GM19438 (cell line): ENCODE measurements around the gene USP7.
A peak's percentile ranks its signal among the peaks of the same experiment; 100 is the strongest.

ENCODE experiments used
- ATAC-seq: cut with Tn5 transposase; IDR thresholded peaks from one replicate; pipeline ENCODE4 v1.9.1; 2021; ENCODE audit warnings: low read depth; ENCODE audit not compliant: unreplicated experiment

USP7 gene

DNA sequence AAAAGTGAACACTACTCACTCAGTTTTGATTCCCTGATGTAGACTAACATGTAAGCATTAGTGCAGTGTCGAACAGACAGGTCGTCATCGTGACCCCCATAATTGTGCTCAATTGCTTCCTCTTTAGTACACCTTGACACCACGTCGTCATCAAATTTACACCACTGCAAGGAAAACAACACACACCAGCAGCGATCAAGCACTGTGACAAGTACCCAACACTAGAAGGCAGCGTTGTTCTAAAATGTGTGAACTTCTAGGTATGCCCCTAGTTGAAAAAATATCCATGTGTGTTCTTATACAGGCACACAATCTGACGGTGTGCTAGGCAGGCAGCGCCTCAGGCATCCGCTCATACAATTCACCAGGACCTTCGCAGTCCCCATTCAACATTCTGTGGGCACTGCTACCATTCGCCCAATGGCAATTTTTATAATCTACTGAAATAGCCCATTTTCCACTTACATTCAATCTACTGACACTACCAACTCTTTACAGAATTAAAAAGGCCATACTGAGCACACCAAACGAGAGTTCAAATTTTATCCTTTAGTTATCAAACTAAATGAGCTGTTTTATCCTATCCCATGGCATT, 58.4 kb downstream of the USP7 start:
- ATAC-seq, result no peak

DNA sequence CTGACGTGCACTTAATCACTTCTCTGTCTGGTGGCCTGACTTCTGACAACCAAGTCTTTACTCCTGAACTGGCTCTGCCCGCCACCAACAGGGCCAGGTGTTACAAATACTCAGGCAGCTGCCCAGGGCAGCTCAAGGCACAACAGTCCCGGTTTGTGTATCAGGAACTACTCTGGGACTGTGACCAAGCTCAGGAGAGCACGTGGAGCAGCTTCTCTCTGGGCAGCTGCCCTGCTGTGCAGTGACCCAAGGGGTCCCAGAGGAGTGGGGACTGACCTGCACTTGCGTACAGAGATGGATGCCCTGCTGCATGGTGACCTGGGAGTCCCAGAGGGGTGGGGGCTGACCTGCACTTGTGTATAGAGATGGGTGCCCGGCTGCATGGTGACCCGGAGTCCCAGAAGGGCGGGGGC, 59.7 kb downstream of the USP7 start:
- no peak for ATAC-seq

DNA sequence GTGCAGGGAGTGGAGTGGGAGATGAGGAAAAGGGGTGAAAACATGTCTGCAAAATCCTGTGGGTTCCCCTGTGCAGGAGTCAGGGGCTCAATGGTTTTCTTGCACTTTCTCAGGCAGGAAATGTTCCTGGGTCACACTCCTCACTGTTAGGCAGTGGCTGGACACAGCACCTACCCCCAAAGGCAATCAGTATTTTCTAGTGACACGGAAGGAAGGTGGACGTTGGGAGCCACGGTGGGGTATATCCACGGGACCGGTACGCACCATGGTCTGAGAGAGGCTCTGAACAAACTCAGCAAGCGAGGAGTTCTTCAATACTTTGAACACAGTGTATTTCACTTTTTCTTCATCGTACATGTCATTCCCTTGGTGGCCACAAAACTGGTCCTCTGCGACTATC, 60.7 kb downstream of the USP7 start:
- ATAC-seq, result no peak

DNA sequence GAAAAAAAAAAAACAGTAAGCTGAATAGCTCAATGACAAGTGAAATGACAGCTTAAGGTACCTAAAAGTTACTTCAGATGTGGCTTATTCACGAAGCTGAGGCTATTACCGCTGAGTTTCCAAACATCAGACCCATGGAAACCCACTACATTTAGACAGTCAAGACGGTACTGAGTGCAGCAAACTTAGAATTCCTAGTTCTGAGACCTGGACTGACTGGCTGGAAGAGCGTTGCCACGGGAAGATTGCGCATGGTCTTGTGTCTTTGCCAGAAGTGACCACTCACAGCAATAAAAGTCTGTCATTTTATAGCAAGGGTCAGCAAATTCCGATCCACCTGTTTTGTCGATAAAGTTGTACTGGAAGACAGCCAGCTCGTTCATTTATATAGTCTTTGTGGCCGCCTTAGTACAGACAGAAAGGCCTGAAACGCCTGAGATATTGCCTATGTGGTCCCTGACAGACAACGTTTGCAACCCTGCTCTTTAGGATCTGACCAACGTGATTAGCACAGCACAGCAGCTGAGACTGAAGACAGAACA, 62.3 kb downstream of the USP7 start:
- no peak for ATAC-seq

DNA sequence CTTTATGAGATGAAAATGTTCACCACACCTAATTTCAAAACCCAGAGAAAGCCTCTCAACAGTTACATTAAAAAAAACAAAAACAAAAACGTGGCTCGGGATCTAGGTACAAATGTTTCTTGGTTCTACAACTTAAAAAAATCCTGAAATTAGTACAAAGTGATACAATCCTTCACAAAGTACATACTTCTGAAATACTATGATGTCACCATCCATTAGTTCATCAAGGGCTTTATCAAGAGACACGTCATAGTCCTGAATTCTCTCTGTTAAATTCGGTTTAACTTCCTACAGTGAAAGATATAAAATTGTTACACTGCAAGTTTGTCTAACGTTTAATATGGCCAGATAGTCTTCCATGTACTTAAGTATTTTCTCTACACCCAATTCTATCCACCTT, 63.4 kb downstream of the USP7 start:
- no peak for ATAC-seq

DNA sequence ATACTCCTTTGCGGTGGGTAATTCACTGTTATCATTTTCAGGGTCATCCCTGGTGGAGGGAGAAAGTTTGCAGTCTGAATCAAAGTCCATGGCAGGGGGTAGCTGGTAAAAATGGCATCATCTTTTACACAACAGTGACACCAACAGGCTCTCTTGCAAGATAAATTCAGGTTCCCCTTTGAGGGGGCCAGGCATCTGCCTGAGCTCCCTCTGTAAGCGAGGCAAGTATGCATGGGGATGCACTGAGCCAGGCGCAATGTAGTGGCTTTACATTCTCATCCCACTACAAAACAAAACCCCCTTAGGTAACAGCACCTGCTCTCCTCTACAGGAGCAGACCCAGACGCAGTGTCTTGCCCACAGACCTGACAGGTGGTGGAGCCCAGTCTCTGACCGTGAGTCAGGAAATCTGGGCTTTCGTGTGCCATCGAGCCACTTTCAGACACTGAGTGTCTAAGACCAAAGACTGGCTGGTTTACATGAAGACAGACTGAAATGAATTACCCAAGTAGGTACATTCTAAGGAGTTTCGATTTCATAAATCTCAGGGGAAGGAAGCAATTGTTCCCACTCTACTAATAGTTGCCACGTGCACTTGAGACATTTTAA, 63.9 kb downstream of the USP7 start:
- no peak for ATAC-seq

DNA sequence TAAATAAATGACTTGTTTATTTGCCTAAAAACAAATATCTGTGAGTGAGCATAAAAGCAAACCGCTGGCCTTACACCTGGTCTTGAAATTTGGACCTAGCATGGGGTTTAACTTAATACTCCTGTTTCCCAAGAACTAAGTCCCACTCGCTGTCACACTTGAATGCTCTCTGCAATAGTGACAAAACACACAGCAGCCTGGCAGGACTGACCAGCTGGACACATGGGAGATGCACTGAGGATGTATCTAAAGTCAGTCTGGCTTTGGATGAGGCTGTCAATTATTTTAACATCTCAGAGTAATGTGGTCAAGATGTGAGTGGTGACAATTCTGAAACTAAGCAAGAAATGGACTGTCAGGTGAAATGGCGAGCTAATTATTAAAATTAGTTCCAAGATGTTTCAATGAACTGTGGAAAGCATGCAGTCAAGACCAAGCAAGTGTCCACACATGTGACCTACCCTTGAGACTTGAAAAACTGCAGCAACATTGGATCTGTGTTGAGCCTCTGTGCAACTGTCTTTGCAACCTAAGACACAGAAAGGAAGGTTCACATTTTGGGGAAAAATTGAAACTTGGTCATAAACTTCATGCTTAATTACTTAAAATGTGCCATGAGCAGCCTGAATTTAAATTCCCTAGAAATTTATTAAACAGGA, 64.9 kb downstream of the USP7 start:
- ATAC-seq, result no peak

DNA sequence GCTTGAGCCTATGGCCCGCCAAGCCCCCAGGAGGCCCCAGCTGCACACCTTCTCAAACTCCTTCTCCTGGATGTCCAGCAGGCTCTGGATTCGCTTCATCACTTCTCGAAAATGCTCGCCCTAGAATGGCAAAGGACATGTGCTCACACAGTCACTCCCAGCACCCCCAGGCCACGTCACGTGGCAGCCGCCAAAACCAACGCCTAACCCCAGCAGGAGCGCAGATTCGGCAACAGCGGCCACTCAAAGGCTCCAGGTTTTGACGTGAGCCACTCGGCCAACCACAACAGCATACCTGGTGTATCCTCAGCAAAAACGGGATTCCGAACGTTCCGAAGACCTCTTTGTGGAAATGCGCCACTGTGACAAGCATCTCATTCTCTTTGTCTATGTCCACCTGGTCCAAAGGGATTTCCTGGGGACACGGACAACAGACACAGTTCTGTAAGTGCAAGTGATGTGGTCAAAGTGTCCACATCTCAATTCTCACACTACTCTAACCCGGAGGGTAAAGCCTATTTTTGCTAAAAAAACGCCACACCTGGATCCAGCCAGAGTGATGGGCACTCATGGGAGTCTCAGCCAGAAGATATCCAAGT, 68.9 kb downstream of the USP7 start:
- ATAC-seq, result no peak

DNA sequence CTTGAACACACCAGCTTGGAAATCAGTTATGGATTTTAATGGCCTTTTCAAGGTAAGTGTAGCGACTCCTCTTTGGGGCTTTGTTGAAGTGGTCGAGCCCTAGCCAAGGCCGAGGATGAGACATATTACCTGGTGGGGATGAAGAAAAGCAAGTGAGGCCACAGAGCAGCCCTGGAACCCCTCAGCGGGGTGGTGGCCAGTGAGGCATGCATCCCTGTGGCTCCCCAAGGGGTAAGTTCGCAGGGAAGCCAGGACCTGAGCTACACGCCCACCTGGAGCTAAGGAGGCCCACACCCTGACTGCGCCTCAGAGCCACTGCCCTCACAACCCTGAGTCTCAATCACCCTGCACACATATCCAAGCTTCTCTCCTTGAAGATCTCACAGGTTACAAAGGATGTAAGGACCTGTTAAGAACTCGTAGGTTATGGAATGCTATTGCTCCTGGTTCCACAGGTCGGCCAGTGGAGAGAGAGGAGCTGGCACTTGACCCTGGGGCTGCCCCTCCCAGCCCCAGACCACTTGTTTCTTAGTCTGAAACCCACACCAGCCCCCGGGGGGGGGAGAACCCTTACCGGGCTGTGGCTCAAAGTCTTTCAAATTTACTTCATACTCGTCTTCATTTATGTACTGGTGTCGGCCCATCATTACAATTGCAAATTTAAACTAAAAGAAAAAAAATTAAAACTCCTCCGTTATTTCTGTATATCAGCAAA, 69.6 kb downstream of the USP7 start:
- no peak for ATAC-seq

DNA sequence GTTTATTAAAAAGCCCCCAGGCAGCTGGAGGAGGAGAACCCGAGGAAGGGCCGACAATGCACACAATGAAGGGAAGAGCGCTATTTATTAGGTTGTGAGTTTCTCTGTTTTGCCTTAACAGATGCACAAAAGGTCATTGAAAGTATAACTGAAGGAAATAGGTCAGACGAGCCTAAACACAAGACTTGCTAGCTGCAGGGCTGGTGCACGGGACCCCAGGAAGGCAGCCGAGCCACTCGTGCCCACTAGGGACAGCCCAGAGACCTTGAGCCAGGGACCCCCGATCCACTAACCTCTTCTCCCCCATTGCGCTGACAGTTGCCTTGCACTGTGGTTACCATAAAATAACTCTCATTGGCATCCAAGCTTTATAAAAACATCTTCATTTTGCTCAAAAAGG, 70.3 kb downstream of the USP7 start:
- ATAC-seq, result no peak

DNA sequence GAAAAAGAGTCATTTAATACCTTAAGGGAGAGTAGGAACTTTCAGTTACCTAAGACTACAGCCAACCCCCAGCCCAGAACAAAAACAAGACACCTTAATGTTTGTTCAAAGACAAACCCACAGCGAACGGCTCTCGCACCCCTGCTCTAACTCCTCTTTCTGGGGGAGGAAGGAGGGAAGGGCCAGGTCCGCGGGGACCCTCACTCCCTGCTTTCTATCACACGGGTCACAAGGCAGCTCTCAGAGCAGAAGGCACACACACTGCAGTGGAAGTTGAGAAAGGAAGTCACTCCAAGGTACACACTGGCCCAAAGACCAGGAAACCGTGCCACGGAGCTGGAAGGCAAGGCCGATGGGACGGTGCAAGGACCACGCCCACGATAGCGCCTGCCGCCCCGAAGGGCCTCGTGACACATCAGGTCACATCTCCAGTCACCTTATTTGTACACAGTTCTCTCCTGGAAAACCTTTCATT, 71.6 kb downstream of the USP7 start:
- ATAC-seq, result peak; percentile 32

DNA sequence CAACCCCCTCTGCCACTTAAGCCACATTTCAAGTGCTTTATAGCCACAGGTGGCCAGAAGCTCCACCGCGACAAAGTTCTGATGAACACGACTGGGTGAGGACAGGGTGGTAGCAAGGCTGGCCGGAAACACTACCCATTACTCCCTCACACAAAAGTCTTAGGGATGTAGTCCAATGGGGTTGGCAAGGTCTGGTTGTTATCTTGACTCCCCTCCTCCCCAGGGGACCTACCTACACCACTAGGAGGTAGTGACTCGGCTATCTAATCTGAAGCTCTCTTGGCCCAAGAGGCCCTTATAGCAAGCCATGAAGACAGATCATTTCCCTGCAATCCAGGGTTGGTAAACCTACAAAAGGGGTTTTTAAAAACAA, 73.2 kb downstream of the USP7 start:
- no peak for ATAC-seq

DNA sequence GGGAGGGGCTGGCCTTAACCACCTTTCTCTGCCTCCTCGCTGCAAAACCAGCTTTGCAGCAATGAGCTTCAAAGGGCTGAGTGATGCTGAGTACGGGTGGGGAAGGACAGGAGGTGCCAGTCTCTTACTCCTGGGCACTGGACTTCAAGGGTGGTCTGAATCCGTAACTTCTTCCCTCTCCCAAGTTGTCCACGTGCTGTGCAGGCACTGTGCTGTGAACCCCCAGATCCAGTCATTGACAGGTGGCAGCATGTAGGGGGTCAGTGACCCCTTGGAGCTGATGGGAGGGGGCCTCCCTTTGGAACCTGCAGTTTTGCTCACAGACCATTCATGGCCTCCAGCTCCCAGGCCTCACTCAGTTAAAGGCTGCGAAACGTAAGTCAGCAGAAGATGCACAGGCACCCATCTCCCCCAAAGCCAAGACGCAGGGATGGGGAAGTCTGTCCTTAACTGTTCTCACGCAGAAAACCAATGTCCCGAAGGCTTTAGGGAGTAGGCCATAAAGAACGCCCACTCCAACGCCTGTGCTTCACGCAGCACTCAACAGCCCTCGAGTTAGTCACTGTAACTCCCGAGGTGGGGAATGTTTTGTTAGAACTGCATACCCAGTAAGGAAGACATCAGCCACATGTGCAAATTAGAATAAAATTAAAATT, 73.7 kb downstream of the USP7 start:
- ATAC-seq, result no peak

DNA sequence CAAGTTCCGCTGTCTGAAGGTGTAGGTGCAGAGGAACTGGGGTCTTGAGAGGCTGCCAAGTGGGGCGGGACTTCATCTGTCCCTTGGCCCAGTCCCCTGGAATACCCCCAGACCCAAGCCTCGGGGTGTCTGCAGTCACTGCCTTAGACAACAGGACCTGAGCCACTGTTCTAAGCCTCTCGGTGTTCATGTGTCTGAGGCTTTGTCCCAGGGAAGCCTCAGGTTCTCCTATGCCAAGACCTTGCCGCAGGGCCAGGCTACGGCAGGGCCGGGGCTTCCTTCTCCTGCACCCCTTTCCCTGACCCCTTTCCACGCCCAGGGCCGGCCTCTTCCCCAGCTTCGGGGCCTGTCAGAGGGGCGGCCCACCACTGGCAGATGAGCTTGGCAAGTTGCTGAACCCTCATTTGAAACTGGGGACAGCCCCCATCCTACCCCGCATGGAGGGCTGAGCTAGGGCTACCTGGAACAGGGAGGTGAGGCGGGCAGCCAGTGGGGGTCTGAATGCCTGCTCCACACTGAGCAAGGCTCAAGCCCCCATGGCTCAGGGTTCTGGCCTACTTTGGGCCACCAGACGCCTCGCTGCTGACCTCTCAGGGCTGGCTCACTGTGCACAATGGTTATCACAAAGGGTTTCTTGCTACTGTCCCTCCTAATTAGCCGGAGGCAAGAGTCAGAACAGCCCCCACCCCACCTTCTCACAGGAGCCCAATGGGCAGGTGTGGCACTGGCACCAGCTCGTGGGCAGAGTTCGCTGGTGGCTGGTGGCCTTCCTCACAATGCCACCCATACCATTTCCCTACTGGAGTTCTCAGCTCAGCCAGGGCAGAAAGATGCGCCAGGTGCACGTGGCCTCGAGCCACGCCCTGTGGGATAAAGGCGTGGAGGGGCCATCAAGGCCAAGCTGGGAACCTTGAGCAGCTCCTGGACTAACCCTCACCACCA, 74.5 kb downstream of the USP7 start:
- ATAC-seq, result no peak

DNA sequence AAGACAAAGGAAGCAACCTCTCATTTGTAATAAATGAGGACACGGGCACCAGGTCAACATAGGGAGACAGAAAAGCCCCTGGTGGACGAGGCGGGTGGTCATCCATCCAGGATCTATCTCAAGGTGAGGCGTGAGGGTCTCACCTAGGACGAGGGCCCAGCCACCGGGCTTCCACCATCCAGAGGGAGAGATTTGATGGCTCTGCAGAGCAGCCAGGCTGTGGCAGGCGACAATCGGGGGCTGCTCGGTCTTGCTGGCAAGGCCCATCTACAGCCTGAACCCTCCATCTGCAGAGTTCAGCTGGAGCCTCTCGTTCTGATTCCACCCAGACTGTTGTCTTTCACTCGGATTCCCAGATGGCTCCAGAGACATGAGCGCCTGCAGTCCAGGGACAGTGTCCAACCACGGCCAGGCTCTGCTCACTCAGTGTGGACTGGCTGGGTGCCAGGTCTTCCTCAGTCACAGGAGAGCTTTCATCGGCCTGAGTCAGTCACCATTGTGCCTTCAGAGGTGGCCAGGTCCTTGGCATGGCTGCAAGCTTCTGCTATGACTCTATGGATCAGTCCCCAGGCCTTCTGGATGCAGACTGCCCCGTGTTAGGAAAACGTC, 75.7 kb downstream of the USP7 start:
- ATAC-seq, result no peak

DNA sequence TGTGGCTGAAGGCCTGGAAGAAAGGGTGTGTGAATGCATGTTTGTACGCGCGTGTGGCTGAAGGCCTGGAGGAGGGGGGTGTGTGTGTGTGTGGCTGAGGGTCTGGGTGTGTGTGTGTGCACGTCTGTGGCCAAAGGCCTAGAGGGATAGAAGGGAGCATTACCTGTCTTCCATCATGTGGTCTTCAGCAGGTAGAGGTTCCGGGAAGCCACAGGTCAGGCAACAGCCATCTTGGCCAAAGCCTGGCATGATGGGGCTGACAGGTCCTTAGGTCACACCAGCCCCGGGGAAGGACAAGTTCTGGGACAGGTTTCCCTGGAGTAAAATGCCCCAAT, 76.3 kb downstream of the USP7 start:
- no peak for ATAC-seq

DNA sequence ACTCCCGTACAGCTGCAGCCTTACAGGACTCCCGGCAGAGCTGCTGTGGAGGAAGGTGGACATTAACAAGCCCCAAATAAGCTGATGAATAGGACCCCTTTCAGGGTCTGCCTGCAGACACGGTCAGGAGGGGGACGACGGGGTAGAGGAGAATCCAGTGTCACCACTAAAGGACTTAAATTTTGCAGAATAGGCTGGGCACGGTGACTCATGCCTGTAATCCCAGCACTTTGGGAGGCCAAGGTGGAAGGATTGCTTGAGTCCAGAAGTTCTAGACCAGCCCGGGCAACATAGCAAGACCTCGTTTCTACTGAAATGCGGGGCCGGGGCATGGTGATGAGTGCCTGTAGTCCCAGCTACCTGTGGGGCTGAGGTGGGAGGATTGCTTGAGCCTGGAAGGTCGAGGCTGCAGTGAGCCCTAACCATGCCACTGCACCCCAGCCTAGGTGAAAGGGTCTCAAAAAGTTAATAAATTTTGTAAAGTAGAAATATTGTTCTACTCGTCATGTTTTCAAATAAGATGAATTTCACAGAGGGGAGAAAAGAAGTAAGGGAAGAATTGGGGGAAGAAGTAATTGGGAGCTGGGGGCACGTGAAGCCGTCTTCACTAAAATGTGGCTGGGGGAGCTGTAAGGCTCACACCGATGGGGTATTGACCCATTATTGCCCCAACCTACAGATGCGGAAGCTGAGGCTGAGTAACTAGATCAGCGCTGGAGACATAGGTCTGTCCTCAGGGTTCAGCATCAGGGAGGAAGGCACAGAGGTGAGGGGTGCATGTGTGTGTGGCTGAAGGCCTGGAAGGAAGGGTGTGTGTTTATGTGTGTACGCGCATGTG, 76.9 kb downstream of the USP7 start:
- ATAC-seq, result no peak
